CD4-positive, alpha-beta T cell treated with Interleukin-17A for 1 hour (primary cell): ENCODE measurements around the gene PAPPA.

Experiments
- DNase-seq: peaks from one replicate; pipeline ENCODE4 v3.0.0-alpha.2; 2020

Gene PAPPA

GRCh38 chr9:116355153-116355921 is 201.7 kb downstream of the PAPPA start:
- DNase-seq = no peak

GRCh38 chr9:116358251-116358650 is 204.7 kb downstream of the PAPPA start:
- no peak for DNase-seq

GRCh38 chr9:116360016-116360415 is 206.4 kb downstream of the PAPPA start:
- DNase-seq = no peak

- DNase-seq = no peak
These were observed 207.4 kb downstream of the PAPPA start for GRCh38 chr9:116360989-116361388.

GRCh38 chr9:116361547-116361946 is 208.0 kb downstream of the PAPPA start:
- DNase-seq = no peak

GRCh38 chr9:116362493-116362892 is 208.9 kb downstream of the PAPPA start:
- DNase-seq = no peak

- DNase-seq = no peak
These were observed 211.5 kb downstream of the PAPPA start for GRCh38 chr9:116365056-116365471.

GRCh38 chr9:116366241-116366640 is 212.7 kb downstream of the PAPPA start:
- no peak for DNase-seq

GRCh38 chr9:116368680-116369079 is 215.1 kb downstream of the PAPPA start:
- no peak for DNase-seq

- DNase-seq = no peak
These were observed 216.1 kb downstream of the PAPPA start for GRCh38 chr9:116369706-116370105.

- DNase-seq = no peak
These were observed 217.0 kb downstream of the PAPPA start for GRCh38 chr9:116370556-116370955.

- no peak for DNase-seq
These were observed 218.6 kb downstream of the PAPPA start for GRCh38 chr9:116372081-116372673.

- no peak for DNase-seq
These were observed 219.2 kb downstream of the PAPPA start for GRCh38 chr9:116372786-116373185.

- DNase-seq = no peak
These were observed 223.7 kb downstream of the PAPPA start for GRCh38 chr9:116377179-116377798.

GRCh38 chr9:116378873-116379272 is 225.3 kb downstream of the PAPPA start:
- DNase-seq = no peak

- DNase-seq = no peak
These were observed 226.2 kb downstream of the PAPPA start for GRCh38 chr9:116379821-116380220.

GRCh38 chr9:116380496-116380995 is 227.0 kb downstream of the PAPPA start:
- DNase-seq = no peak

GRCh38 chr9:116381350-116381749 is 227.8 kb downstream of the PAPPA start:
- no peak for DNase-seq

GRCh38 chr9:116382053-116382452 is 228.5 kb downstream of the PAPPA start:
- DNase-seq = no peak

- DNase-seq = no peak
These were observed 229.5 kb downstream of the PAPPA start for GRCh38 chr9:116383133-116383532.

GRCh38 chr9:116383936-116384335 is 230.3 kb downstream of the PAPPA start:
- DNase-seq = no peak

- DNase-seq = no peak
These were observed 234.5 kb downstream of the PAPPA start for GRCh38 chr9:116387934-116388698.
